ENCODE results near the gene GALNTL6. TPM values are rescaled to one million over a fixed set of nuclear protein-coding genes. Genes with fewer than 3 reads are reported as not detected.

The GALNTL6 gene
- total and polyA plus RNA-seq, 2 donors (not counting 3 experiments of a cell fraction or from before 2014, with no cell fraction given) = not detected

DNA sequence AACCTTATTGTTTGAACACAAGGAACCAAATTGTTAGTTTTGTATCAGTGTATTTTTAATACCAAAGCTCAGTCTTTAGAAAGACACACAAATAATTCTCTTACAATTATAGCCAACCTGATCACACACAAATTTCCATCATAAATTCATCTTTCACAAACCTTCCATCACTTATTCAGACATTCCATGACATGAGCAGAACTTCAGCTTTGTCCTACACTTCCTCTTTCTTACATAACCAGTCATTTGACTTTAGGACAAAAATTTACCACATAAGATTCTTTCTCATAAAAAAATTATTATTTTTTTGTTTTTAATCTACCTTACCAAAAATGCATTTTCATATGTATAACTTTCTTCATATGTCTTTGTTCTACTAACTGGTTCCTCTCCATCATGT lies 312.2 kb downstream of the GALNTL6 start:
- no TSS peak for BruUV-seq (replicated peaks)

More for the DNA sequence above, 312.2 kb downstream of the GALNTL6 start:
- intact Hi-C loops (cut with micrococcal nuclease) = no loop called here
- Histone ChIP-seq H3K27me3 (ENCODE audit: control insufficient read depth in 2 of 2, insufficient read depth in 2 of 2, low read length in 2 of 2) (no peaks in the 10 kb centered on the region), H3K36me3 (ENCODE audit: control insufficient read depth in 2 of 2, extremely low read depth in 1 of 2, insufficient read depth in 2 of 2, low read length in 2 of 2) (no peaks in the 10 kb centered on the region), H3K4me3 (replicated peaks in 1 of 3; ENCODE audit: insufficient read depth in 1 of 3, low read depth in 1 of 3, low read length in 3 of 3) (no peak overlapping the region), H4K20me1 (replicated peaks; ENCODE audit: control insufficient read depth, extremely low read depth, insufficient read depth, low read length) (no peaks in the 10 kb centered on the region), H3K4me2 (ENCODE audit: insufficient read depth, low read length) (no peak overlapping the region), H2AFZ (ENCODE audit: low read depth, low read length) (no peak overlapping the region), H3K9ac (replicated peaks; ENCODE audit: extremely low read depth, insufficient read depth, low read length) (no peak overlapping the region), H3K27ac (ENCODE audit: insufficient read depth, low read depth, low read length) (no peak overlapping the region), H3K79me2 (ENCODE audit: control insufficient read depth, insufficient read depth, low read length) (no peaks in the 10 kb centered on the region), H3K9me1 (replicated peaks; ENCODE audit: control insufficient read depth, extremely low read depth, insufficient read depth, low read length) (no peaks in the 10 kb centered on the region), H3K4me1 (ENCODE audit: control insufficient read depth, extremely low read depth, insufficient read depth, low read length) (no peaks in the 10 kb centered on the region), H3K9me3 (replicated peaks; ENCODE audit: control insufficient read depth, insufficient read depth, low read length) (peaks cover 2% of the 10 kb centered on the region)
- POLR2A ChIA-PET = no interaction called here
- DNase-seq (ENCODE audit: low read depth, low spot score) (no peak), FAIRE-seq (no peak)
- TF ChIP-seq FOS (IDR thresholded peaks at IDR 0.05; ENCODE audit: borderline replicate concordance, insufficient read depth, low read length) (no peak), EZH2 (IDR thresholded peaks at IDR 0.05; ENCODE audit: borderline replicate concordance, low read depth, low read length, severe bottlenecking) (no peak), GATA2 (IDR thresholded peaks at IDR 0.05; ENCODE audit: insufficient read depth, insufficient read length, low read depth, low read length) (no peak), JUN (IDR thresholded peaks at IDR 0.05; ENCODE audit: borderline replicate concordance, insufficient read depth, insufficient read length, low read depth) (no peak), POLR2A (IDR thresholded peaks at IDR 0.05; ENCODE audit: low read depth, low read length) (no peak), POLR2AphosphoS5 (IDR thresholded peaks at IDR 0.05; ENCODE audit: insufficient read depth, low read depth, low read length) (no peak), MAX (IDR thresholded peaks at IDR 0.05; ENCODE audit: insufficient read depth, insufficient read length) (no peak), MYC (IDR thresholded peaks at IDR 0.05; ENCODE audit: low read depth, low read length) (no peak)
- TF ChIP-seq, protein P1, sequence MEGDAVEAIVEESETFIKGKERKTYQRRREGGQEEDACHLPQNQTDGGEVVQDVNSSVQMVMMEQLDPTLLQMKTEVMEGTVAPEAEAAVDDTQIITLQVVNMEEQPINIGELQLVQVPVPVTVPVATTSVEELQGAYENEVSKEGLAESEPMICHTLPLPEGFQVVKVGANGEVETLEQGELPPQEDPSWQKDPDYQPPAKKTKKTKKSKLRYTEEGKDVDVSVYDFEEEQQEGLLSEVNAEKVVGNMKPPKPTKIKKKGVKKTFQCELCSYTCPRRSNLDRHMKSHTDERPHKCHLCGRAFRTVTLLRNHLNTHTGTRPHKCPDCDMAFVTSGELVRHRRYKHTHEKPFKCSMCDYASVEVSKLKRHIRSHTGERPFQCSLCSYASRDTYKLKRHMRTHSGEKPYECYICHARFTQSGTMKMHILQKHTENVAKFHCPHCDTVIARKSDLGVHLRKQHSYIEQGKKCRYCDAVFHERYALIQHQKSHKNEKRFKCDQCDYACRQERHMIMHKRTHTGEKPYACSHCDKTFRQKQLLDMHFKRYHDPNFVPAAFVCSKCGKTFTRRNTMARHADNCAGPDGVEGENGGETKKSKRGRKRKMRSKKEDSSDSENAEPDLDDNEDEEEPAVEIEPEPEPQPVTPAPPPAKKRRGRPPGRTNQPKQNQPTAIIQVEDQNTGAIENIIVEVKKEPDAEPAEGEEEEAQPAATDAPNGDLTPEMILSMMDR (IDR thresholded peaks at IDR 0.05; ENCODE audit: extremely low read depth in 1 of 2, insufficient read depth in 1 of 2, low read depth in 1 of 2, low read length in 2 of 2) = no peak
- dilution Hi-C loops (cut with MboI; ENCODE audit: extremely low pct_ligation_motif_present, low sequenced_read_pairs) = no loop called here
- CTCF ChIA-PET = no interaction called here

Measured in endothelial cell of umbilical vein (primary cell).